Transverse colon (tissue), 4 donors: ENCODE results near the gene RUBCNL. TPM values are rescaled to one million over a fixed set of nuclear protein-coding genes. Genes with fewer than 3 reads are reported as not detected.

ENCODE experiments used
- DNase-seq: peaks from one replicate; pipeline ENCODE4 v3.0.0-alpha.2; 2019
- H3K27ac ChIP-seq, 4 donors: fragments of 200-600 bp; sonication (generic); 2 replicates each; pipeline ENCODE4 v1.5.1; 2016 to 2018; ENCODE audit warnings: inconsistent platforms in 4 of 4
- H3K27me3 ChIP-seq: fragments of 200-600 bp; sonication (generic); 2 replicates; pipeline ENCODE4 v1.5.1; 2017; ENCODE audit warnings: inconsistent platforms
- H3K36me3 ChIP-seq, 4 donors: fragments of 200-600 bp; sonication (generic); 2 replicates each; pipeline ENCODE4 v1.5.1; 2017 to 2019; ENCODE audit warnings: inconsistent platforms in 4 of 4
- H3K4me1 ChIP-seq, 4 donors: fragments of 200-600 bp; sonication (generic); 2 replicates each; pipeline ENCODE4 v1.5.1; 2017 to 2020; ENCODE audit warnings: inconsistent platforms in 4 of 4
- H3K4me3 ChIP-seq, 4 donors: fragments of 200-600 bp; sonication (generic); 1 replicate in 1 of 4; 2 replicates in 3 of 4; pipeline versions ENCODE4 v1.5.1 to v1.6.1; 2017 to 2019; ENCODE audit warnings: inconsistent platforms in 4 of 4
- H3K9me3 ChIP-seq, 2 donors: fragments of 200-600 bp; sonication (generic); 2 replicates each; pipeline ENCODE4 v1.5.1; 2017 to 2019; ENCODE audit warnings: inconsistent platforms in 2 of 2
- CTCF ChIP-seq, 5 experiments: fragments of 200-600 bp in 3 of 5; fragments of 450-650 bp in 2 of 5; sonication (generic) in 3 of 5; IDR thresholded peaks; 1 replicate in 2 of 5; 2 replicates in 3 of 5; pipeline ENCODE4 v1.5.1; 2016 to 2017; ENCODE audit warnings: antibody characterized with exemption in 5 of 5, inconsistent platforms in 3 of 5, mild to moderate bottlenecking in 2 of 5, moderate library complexity in 1 of 5
- EP300 ChIP-seq: sonication (generic); formaldehyde crosslinking; IDR thresholded peaks from one replicate; pipeline ENCODE4 v1.6.1; 2017; ENCODE audit warnings: antibody characterized with exemption, low read depth
- POLR2A ChIP-seq: fragments of 450-650 bp; IDR thresholded peaks from one replicate; pipeline ENCODE4 v1.6.1; 2016; ENCODE audit warnings: antibody characterized with exemption, mild to moderate bottlenecking, moderate library complexity
- POLR2AphosphoS5 ChIP-seq, 3 donors: sonication (generic); formaldehyde crosslinking; IDR thresholded peaks; one replicate each; pipeline ENCODE4 v1.6.1; 2016; ENCODE audit warnings: antibody characterized with exemption in 3 of 3
- WGBS, 2 donors: methylation state at CpG; one replicate each; pipeline ENCODE4 v1.1.5; 2018; ENCODE audit warnings: low coverage in 1 of 2; 5-methylcytosine and 5-hydroxymethylcytosine counted together
- in situ Hi-C, 4 donors: fragments of 200-750 bp; cut with MboI; loops; one replicate each; pipeline versions ENCODE4 v1.15.0 to v1.15.1; 2017; ENCODE audit warnings: low sequenced_read_pairs in 3 of 4, low pct_ligation_motif_present in 1 of 4, low pct_unique_long_range_greater_than_20kb in 1 of 4
- intact Hi-C: fragments of 100-400 bp; cut with DNase I; formaldehyde crosslinking; loops from one replicate; pipeline ENCODE4 v1.15.1; 2023; ENCODE audit warnings: low total_unique reads
- total RNA-seq, 4 donors: library from RNA; depleted of rRNA; stranded (reverse); fragments of >200 nt; gene quantifications; one replicate each; pipeline ENCODE4 v1.1.0, GENCODE V29; 2016

Gene RUBCNL
- total RNA-seq, 4 donors from 2014 or later: 2.8 to 27.2 (median 14.2) TPM

GRCh38 chr13:46392967-46393366, 5.9 kb upstream of the RUBCNL start:
- H3K4me3 ChIP-seq: no peak overlapping the region
- H3K36me3 ChIP-seq: no peaks in the 10 kb centered on the region
- peaks cover 8 to 26% (median 22%) of the 10 kb centered on the region in 4 donors for H3K4me1 ChIP-seq
- TF ChIP-seq POLR2AphosphoS5 (IDR thresholded peaks at IDR 0.05) (no peak), POLR2A (no peak), CTCF (IDR thresholded peaks at IDR 0.05) (no peak)
- H3K27ac ChIP-seq: no peak overlapping the region
- in situ Hi-C loops: no loop called here
- no peaks in the 10 kb centered on the region for H3K27me3 ChIP-seq
- no peaks in the 10 kb centered on the region for H3K9me3 ChIP-seq
- 39 to 44% methylated on average over 2 of the region's 2 CpGs for WGBS, 2 donors
- intact Hi-C loops: no loop called here
- no peak for DNase-seq

- WGBS, 2 donors: 20 to 25% methylated on average over 3 to 9 of the region's 9 CpGs
Observed at GRCh38 chr13:46389457-46390451, 2.7 kb upstream of the RUBCNL start.

GRCh38 chr13:46388846-46389245, 1.8 kb upstream of the RUBCNL start:
- in situ Hi-C loops: no loop called here
- Histone ChIP-seq H3K4me3 (no peak overlapping the region), H3K27me3 (peaks cover 30% of the 10 kb centered on the region), H3K9me3 (no peaks in the 10 kb centered on the region), H3K36me3 (no peaks in the 10 kb centered on the region), H3K4me1 (peaks cover 8 to 56% (median 31%) of the 10 kb centered on the region in 4 donors), H3K27ac (peak overlapping the region; percentile 78 to 86 (median 82))
- 38 to 50% methylated on average over 3 of the region's 3 CpGs for WGBS, 2 donors
- TF ChIP-seq POLR2A (no peak), EP300 (no peak), CTCF (IDR thresholded peaks at IDR 0.05) (no peak), POLR2AphosphoS5 (IDR thresholded peaks at IDR 0.05) (no peak)
- DNase-seq: no peak
- intact Hi-C loops: no loop called here

More at GRCh38 chr13:46389457-46390451, 2.7 kb upstream of the RUBCNL start:
- Histone ChIP-seq H3K27ac (peak overlapping the region; percentile 78 to 86 (median 82)), H3K4me3 (no peak overlapping the region), H3K9me3 (no peaks in the 10 kb centered on the region), H3K36me3 (no peaks in the 10 kb centered on the region), H3K27me3 (peaks cover 27% of the 10 kb centered on the region), H3K4me1 (peaks cover 8 to 49% (median 31%) of the 10 kb centered on the region in 4 donors)
- TF ChIP-seq POLR2A (no peak), POLR2AphosphoS5 (IDR thresholded peaks at IDR 0.05) (peak in 1 of 3 donors; percentile 25)
- intact Hi-C loops: no loop called here
- in situ Hi-C loops: no loop called here
- peak; percentile 64 for DNase-seq

GRCh38 chr13:46388308-46388707, 1.3 kb upstream of the RUBCNL start:
- TF ChIP-seq POLR2AphosphoS5 (IDR thresholded peaks at IDR 0.05): no peak
- TF ChIP-seq CTCF (IDR thresholded peaks at IDR 0.05): no peak
- no peak for TF ChIP-seq EP300
- TF ChIP-seq POLR2A: no peak
- Histone ChIP-seq H3K9me3 (no peaks in the 10 kb centered on the region), H3K4me1 (peaks cover 8 to 61% (median 31%) of the 10 kb centered on the region in 4 donors), H3K4me3 (peak overlapping the region in 3 of 4 donors; percentile 42 to 62 (median 50)), H3K36me3 (no peaks in the 10 kb centered on the region), H3K27ac (peak overlapping the region; percentile 78 to 86 (median 82)), H3K27me3 (peaks cover 32% of the 10 kb centered on the region)
- no peak for DNase-seq
- WGBS, 2 donors: 19 to 40% methylated on average over 5 to 6 of the region's 6 CpGs
- in situ Hi-C loops (no loop called here), intact Hi-C loops (no loop called here)
